GM06990 (cell line): ENCODE data around the gene TECTB.

Experiments
- DNase-seq: peaks from one replicate; pipeline ENCODE4 v3.0.0-alpha.2; 2011; ENCODE audit not compliant: insufficient read length; ENCODE audit errors: extremely low read depth
- H3K27me3 ChIP-seq: replicated peaks from 2 replicates; pipeline ENCODE4 v1.6.0; 2011; ENCODE audit warnings: low read length; ENCODE audit not compliant: control insufficient read depth, insufficient read depth
- H3K36me3 ChIP-seq: 2 replicates; pipeline ENCODE4 v1.5.1; 2011; ENCODE audit warnings: low read length; ENCODE audit not compliant: control insufficient read depth, insufficient read depth
- H3K4me3 ChIP-seq: replicated peaks from 2 replicates; pipeline ENCODE4 v1.5.1; 2011; ENCODE audit warnings: low read depth, mild to moderate bottlenecking, control low read depth, low read length
- TF ChIP-seq, protein P1 (sequence below): IDR thresholded peaks from 2 replicates; pipeline ENCODE4 v1.5.1; 2011; ENCODE audit warnings: low read length, control low read depth, mild to moderate bottlenecking, inconsistent platforms; ENCODE audit not compliant: insufficient read depth, poor library complexity, severe bottlenecking

Gene TECTB

DNA sequence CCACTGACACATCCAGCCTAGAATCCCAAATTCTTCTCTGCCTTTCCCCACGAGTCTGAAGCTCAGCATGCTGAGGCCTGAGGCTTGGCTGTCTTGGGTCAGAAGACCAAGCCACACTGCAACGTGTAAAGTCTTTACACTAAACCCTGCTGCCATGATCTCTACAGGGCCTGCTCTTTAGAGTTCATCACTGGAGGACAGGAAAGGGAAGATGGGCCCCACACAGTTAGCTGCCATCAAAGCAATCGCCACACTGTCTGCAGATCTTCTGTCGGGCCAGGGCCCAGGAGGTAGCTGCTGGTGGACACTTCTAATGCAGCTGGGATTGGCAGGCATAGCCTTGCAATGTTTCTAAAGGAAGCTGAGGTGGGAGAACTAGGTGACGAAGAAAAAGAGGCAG lies 8.4 kb upstream of the TECTB start:
- no peak overlapping the region for H3K4me3 ChIP-seq
- H3K36me3 ChIP-seq, result no peaks in the 10 kb centered on the region
- no peak for DNase-seq
- H3K27me3 ChIP-seq, result no peaks in the 10 kb centered on the region
- TF ChIP-seq, protein P1, sequence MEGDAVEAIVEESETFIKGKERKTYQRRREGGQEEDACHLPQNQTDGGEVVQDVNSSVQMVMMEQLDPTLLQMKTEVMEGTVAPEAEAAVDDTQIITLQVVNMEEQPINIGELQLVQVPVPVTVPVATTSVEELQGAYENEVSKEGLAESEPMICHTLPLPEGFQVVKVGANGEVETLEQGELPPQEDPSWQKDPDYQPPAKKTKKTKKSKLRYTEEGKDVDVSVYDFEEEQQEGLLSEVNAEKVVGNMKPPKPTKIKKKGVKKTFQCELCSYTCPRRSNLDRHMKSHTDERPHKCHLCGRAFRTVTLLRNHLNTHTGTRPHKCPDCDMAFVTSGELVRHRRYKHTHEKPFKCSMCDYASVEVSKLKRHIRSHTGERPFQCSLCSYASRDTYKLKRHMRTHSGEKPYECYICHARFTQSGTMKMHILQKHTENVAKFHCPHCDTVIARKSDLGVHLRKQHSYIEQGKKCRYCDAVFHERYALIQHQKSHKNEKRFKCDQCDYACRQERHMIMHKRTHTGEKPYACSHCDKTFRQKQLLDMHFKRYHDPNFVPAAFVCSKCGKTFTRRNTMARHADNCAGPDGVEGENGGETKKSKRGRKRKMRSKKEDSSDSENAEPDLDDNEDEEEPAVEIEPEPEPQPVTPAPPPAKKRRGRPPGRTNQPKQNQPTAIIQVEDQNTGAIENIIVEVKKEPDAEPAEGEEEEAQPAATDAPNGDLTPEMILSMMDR, result no peak

DNA sequence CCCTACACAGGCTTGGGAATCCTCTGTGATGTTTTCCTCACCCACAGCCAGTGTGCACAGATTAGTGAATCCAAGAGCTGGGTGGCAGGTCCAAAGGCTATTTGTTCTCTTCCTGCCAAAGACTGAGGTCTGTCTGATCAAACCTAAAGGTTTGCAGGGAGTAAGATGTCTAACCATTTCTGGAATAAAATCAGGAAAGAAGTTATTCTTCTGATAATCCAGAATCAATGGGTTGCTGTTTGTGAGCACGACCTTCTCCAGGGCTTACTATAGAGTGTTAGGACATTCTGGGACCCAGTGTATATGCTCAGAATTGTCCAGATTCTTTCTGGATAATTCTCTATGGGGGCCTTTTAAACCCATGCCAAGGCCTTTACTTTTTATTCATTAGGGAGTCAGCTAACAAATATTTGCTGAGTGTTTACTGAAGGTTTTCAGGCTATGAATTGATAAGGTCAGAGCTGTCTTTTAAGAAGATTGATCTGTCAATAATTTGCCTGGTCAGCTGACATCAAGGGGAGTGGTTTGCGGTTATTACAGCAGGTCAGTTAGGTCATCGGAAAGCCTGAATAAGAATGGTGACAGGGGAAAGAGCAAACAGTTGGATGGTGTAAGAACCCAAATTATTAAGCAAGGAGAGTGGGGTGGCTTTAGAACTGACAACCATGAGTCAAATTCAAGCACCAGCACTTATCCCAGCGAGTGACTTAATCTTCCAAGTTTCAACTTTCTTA lies 7.5 kb upstream of the TECTB start:
- TF ChIP-seq, protein P1, result no peak
- Histone ChIP-seq H3K36me3 (no peaks in the 10 kb centered on the region), H3K4me3 (no peak overlapping the region), H3K27me3 (no peaks in the 10 kb centered on the region)
- no peak for DNase-seq

DNA sequence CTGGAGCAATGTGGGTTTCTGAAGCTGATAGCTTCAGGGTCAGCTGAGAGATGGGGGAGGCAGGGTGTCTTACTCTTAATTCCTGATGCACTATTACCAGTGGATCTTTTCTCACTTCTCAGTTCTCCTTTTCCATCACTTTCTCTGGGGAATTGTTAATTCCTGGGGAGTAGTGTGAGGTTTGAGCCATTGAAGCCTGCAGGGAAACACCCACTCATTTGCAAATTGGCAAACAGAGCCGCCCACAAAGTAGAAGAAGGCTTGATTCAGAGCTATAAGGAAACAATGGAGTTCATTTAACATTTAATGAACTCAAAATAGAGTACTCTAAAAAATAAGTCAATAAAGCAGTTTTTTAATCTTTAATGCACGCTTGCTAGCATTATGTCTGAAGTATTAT lies 4.3 kb upstream of the TECTB start:
- Histone ChIP-seq H3K4me3 (no peak overlapping the region), H3K36me3 (no peaks in the 10 kb centered on the region), H3K27me3 (no peaks in the 10 kb centered on the region; the same call in 1 of the 2 replicates)
- DNase-seq, result no peak
- TF ChIP-seq, protein P1, result no peak

DNA sequence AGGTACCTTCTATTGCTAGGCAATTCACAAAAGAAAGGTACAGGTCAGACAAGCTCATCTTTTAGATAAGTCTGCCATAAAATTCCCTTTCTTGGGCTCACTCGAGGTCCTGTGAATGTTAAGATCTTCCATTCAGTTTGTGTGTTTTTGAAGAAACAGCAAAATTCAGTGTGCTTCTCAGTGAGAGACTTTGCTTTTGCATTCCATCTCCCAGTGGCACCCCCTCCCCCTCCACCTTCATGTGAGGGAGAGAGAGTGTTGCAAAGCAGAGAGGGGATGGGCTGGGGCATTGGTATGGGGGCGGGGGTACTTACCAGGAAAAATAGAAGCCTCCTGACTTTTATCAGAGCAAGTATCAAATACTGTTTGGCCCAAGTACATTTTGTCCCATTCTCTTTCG lies 3.8 kb upstream of the TECTB start:
- Histone ChIP-seq H3K36me3 (no peaks in the 10 kb centered on the region), H3K4me3 (no peak overlapping the region), H3K27me3 (no peaks in the 10 kb centered on the region; the same call in 1 of the 2 replicates)
- no peak for DNase-seq
- TF ChIP-seq, protein P1, result no peak

DNA sequence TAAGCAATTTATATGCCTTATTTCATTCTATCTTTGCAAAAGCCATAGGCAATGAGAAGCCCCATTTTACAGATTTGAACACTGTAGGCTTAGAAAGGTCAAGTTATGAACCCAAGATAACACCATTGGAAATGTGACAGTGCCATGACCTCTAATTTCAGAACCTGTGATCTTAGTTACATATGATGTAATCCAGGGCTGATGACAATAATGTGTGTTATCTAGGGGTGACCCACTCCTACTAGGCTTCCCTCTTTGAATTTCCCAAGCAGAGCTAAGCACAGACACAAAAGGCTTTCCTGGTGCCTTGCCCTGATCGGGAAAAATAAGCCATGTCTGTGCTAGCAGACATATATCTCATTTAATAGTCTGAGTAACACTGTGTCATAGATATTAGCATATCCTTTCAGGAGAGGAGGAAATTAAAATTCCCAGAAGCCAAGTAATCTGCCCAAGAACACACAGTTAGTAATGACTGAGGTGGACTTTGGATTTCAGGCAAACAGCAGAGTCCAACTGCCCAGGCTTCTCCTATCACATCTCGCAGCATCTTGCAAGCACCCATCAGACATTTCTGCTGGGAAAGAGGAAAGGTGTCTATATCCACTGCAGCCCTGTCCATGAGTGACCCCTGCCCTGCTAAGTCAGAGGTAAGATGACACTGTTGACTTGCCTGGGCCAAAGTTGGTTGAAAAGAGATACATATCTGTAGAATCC lies 2.8 kb upstream of the TECTB start:
- Histone ChIP-seq H3K36me3 (no peaks in the 10 kb centered on the region), H3K27me3 (no peaks in the 10 kb centered on the region; the same call in 1 of the 2 replicates), H3K4me3 (no peak overlapping the region)
- DNase-seq, result no peak
- TF ChIP-seq, protein P1, result no peak
